Activated CD8-positive, alpha-beta memory T cell treated with anti-CD3 and anti-CD28 coated beads for 4 hours (primary cell): Measurements from ENCODE around the gene GTF2F1.
A peak's percentile ranks its signal among the peaks of the same experiment; 100 is the strongest.
"Not testable (repeated sequence)": the region's sequence is repeated elsewhere in the genome, so short reads cannot be mapped to it uniquely, and the experiment has no call there.

Experiments
- DNase-seq, 2 donors: peaks; one replicate each; pipeline ENCODE4 v3.0.0-alpha.2; 2020; ENCODE audit warnings: low read depth in 2 of 2

GTF2F1 gene

DNA sequence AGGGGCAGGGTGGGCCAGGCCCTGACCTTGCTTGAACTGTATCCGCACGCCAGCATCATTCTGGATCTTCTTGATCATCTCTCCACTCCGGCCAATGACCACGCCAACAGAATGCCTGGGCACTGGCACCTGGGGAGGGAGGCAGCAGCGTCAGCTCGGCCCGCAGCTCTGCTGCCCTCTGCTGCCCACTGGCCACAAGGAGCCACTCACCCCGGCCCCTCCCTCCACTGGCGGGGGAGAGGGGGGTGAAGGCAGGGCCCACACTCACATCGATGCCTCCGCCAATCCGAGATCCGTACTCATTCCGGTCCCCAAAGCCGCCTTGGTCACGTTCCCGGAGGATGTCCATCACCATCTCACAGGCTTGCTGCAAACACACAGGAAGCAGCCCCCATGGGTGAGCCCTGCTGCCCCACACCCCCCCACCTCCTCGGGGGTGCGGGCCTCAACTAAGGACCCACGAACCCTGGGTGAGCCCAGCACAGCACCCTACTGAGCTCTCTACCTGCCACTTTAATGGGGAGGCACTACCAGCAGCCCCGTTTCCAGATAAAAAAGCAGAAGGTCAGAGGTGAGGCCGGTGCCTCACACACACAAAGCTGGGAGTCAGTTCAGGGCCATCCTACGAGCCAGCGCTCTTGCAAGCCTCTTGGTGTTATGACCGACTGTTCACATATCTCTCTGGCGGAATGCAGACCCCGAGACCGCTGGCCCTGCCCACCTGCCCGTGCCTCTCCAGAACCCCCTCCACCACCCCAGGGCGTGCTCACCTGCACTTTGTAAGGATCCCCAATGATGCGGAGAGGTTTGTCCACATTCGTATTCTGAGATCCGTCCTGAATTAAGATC, 25.0 kb upstream of the GTF2F1 start:
- DNase-seq, result no peak

DNA sequence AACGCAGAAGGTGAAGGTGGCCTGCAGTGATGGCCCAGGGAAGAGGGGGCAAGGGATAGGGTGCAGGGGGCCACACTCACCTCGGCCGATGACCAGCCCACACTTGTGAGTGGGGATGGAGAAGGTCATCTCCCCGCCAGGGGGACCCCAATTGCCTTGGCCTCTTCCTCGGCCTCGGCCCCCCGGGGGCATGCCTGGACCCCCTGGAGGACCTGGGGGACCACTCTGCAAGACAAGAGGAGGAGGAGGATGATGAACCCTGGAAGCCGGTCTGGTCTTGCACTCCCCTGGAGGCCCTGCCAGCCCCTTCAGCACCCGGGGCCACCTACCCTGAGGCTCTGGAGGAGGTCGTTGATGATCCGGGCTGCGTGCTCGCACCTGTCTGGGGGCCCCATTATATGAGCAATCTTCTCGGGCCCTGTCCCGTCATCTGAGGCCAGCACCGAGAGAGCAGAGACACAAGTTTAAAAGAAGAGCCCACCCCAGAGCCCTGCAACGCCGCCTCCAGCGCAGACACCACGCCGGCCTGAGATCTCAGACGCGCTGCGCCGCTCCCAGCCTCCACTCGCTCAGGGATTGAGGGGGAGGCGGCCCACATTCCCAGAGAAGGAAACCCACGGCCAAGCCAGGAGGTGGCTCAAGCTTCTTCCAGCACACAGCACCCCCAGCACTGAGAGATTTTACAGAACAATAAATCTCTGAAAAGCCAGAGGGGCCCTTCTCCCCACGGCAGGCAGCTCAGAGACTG, 23.9 kb upstream of the GTF2F1 start:
- no peak for DNase-seq

DNA sequence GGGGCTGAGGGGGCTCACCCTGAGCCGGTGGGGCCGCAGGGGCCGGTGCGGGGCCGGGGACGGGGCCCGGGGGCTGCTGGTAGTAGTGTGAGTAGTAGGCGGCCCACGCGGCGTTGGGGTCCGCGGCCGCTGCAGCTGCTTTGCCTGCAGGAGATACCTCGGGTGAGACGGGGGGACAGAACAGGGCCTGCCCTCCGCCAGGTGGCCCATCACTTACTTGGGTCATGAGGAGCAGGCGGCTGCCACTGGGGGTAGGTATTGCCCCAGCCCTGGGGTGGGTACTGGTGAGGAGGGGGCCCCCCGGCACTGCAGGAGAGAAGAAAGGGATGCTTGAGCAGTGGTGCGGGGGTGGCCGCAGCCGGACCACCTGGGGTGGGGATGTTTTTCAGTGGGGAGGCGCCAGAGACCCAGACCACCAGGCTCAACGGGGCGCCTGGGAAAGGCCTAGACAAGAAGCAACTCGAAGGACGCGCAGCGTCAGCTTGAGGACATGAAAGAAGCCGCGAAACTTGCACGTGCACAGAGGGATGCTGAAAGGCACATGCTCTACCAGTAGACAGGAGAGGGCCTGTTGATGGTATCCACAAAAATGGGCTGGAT, 22.7 kb upstream of the GTF2F1 start:
- DNase-seq, result no peak

DNA sequence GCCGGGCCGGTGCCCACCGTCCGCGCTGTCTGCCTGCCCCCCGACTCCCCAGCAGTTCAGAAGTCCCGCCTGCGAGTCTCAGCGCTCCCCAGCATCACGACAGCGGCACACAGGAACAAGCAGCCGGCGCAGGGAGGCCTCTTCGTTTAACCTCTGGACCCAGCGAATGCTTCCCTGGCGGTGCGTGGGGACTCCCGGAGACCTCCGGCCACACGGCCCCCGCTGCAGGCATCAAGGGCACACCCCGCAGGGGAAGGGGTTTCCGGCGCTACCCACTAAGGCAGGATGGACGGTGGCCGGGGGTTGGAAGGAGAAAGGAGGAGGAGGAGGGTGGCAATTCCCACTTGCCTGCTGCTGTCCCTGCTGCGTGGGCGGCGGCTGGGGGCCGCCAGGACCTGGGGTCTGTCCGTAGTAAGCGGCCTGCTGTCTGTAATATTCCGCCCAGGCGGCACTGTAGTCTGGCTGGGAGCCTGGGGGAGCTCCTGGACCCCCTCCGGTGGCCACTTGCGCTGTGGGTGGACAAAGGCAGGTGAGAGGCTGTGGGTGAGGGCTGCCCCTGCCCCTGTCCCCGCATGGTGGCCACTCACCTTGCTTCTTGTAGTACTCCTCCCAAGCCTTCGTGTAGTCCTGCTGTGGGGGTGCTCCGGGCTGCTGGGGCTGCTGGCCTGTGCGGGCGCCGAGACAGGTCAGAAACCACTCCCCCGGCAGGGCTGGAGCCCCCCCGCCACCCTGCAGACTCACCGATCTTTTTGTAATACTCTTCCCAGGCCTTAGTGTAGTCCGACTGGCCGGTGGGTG, 22.0 kb upstream of the GTF2F1 start:
- DNase-seq, result no peak

DNA sequence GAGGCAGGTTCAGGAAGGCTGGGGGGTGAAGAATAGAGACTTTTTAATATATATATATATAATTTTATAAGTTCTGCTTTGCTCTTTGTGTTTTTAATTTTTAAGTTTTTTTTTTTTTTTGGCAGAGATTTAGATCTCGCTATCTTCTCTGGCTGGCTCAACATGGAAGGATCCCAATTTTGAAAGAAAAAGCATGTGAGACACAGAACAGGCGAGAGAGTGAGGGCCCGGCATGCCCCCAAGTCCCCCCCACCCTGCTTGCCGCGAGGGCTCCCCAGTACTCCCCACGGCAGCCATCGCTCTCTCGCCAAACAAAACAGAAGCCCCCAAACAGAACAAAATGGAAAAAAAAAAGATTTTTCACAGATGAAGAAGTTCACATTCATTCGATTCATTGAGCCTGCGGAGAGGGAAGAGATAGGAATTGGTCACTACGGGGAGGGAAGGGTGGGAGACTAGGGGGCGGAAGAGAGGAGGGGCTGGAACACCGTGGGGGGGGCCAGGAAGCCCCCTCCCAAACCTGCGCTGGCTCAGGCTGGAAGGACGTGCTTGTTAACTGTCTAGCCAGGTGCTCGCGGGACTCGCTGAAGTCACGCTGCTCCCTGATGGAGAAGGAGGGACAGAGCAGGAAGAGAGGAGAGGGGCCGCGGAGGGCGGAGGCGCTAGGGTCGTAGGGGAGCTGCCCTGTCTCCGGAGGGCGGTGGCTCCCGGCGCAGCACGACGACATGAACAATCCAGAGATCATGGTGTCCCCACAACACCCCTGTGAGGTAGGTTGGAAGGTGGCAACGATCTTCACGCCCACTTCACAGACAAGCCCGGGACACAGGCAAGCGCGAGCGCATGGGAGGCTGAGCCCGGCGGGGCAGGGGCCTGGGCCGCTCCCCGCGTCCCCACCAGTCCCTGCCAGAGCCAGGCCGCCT, 21.0 kb upstream of the GTF2F1 start:
- no peak for DNase-seq

DNA sequence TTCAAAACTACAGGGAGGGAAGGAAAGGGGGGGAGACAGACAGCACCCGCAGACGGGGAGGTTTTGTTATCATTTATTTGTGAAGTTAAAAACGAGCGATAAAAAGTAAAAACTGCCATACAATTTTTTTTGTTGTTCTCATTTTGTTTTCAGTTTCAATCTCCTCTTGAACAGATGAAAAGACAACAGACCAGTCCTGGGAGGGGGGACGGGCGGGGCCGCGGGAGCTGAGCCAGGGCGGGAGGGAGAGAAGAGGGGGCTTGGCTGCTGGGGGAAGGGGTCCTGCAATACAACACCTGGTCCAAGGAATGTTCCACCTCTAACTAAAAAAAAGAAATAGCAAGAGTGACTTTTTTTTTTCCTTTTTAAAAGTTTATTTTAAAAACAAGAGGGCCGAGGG, 20.3 kb upstream of the GTF2F1 start:
- DNase-seq, result no peak

DNA sequence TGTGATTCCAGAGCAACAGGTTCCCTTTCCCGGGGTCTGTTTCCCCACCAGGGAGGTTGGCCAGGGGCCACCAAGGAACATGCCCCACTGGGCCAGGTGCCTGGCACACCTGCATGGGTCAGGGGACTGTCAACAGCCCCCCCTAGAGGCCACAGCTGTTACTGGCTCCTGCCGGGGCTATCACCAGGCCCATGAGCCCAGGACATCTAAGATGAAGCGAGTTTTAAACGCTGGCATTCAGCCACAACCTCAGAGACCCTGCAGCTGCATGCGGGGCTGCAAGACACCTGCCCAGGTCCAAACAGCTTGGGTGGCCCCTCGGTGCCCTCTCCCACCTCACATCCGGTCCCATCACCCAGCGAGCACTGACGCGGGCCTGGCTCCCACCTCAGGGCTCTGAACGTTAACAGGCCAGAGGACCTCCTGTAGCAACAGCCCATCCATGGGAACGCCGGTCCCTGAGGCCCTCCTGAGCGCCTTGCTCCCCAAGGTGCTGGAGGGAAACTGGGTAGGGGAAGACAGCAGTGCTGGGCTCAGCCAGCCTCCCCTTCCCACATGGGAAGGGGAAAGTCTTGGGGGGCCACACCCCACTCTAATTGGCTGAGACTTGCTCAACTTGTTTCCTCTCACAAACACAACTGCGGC, 19.6 kb upstream of the GTF2F1 start:
- DNase-seq, result no peak

DNA sequence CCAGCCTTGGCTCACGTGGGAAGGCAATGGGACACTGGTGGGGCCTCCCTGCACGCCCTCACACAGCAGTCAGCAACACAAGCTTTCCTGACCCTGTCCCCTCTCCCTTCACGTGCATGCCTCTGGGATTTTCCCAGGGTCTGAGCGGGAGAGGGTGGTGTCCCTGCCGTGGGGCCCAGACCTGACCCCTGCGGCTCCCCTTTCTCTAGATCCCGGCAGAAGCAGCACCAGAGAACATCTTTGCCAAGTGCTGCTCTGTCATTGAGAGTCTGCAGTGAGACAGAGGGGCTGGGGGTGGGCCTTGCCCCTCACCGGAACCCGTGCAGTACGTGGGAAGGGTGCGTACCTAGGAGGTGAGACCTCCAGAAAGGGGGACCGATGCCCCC, 19.1 kb upstream of the GTF2F1 start:
- DNase-seq, result no peak

DNA sequence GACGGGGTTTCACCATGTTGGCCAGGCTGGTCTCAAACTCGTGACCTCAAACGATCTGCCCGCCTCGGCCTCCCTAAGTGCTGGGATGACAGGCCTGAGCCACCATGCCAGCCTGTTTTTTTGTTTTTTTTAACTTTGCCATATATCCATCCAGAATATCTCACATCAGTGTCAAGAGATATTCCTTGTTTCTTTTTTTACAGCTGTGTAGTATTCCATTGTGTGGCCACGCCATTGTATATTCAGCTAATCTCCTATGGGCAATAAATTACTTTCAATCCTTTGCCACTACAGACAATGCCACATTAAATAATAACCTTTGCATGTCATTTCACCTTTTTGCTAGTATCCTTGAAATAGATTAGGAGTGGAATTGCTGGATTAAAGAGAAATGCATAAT, 16.4 kb upstream of the GTF2F1 start:
- DNase-seq, result no peak

DNA sequence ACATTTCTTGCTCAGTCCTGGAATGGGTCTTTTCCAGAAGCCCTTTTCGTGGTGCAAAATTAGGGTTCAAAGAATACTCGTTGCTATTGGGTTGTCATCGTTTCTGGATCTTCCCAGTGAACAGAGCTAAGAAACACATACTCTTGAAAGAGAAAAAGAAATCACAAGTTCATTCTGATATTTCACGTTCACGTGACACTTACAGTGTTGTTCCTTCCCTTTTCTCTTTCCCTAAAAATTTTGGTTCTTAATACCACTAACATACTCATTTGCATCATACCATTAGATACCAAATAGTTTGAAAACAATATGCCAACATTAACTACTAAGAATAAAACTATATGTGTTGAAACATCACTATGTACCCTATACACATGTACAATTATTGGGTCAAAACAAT, 13.4 kb upstream of the GTF2F1 start:
- no peak for DNase-seq

DNA sequence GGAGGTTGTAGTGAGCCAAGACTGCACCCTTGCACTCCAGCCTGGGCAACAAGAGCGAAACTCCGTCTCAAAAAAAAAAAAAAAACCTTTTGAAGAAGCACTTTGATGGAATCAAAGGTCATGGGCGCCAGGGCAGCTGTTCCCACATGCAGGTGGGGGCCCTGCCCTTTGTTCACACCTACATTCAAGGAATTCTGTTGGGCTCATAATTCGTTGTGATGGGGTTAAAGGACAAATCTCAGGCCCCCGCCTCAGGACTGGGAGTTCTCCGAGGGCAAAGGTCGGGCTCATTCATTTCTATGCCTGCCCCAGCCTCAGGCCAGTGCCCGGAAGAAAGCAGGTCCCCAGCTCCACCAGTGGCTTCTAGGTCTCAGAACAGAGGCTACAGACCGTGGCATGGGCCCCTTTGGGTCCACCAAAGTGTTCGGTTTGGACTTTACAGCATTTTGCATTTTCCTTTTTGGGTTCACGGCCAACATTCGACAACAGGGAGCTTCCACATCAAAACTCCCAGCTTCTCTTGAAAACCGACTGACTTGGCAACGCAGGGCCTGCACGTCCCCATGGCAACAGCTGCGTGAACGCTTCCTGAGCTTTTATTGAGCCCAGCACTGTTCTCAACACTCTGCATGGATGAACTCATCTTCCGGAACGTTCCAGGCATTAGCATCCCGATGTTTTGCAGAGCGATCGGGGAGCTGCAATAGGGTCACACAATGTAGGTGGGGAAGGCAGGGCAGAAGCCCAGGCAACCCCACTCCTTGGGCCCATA, 10.1 kb upstream of the GTF2F1 start:
- DNase-seq, result no peak

DNA sequence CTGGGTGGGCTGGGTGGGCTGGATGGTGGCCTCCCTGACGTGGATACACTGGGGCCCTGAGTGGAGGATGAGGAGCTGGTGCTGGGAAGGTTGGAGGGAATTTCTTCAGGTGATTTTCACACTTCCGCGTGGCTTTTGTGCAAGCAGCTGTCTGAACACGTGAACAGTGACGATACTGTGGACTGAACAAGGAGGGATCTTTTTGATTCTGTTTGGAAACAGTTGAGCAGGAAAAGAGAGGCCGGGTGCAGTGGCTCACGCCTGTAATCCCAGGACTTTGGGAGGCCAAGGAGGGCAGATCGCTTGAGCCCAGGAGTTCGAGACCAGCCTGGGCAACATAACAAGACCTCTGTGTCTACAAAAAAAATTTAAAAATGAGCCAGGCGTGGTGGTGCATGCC, 9.1 kb upstream of the GTF2F1 start:
- DNase-seq, result no peak

DNA sequence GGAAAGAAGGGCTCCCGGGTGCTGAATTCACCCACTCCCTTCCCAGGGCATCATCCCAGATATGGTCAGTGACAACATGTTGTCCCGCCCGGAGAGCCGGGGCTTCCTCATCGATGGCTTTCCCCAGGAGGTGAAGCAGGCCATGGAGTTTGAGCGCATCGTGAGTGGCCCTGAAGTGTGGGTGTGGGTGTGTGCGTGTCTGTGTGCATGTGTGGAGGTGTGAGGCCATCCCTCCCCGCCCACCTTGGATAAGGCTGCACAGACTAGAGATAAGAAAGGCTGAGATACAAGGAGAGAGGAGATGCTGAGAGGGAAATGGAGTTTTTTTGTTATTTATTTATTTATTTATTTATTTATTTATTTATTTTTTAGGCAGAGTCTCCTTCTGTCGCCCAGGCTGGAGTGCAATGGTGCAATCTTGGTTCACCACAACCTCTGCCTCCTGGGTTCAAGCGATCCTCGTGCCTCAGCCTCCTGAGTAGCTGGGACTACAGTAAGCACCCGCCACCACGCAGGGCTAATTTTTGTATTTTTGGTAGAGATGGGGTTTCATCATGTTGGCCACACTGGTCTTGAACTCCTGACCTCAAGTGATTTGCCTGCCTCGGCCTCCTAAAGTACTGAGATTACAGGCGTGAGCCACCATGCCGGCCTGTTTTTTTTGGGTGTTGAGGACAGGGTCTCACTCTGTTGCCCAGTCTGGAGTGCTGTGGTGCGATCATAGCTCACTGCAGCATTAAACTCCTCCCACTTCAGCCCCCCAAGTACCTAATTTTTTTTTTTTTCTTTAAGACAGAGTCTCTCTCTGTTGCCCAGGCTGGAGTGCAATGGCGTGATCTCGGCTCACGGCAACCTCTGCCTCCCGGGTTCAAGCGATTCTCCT, 7.3 kb upstream of the GTF2F1 start:
- DNase-seq, result not testable (repeated sequence)

DNA sequence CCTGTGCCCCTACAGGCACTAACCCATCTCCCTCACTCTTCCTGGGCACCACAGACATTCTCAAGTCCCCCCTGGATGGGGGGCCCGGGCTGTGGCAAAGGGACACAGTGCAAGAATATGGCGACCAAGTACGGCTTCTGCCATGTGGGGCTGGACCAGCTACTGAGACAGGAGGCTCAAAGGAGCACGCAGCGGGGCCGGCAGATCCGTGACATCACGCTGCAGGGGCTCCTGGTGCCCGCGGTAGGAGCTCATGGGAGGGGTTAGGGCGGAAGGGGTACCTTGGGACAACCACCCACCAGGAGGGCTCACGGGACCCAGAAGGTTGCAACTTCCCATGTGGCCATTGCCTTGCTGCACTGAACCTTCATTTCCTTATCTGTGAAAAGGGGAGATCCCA, 3.3 kb upstream of the GTF2F1 start:
- no peak for DNase-seq

DNA sequence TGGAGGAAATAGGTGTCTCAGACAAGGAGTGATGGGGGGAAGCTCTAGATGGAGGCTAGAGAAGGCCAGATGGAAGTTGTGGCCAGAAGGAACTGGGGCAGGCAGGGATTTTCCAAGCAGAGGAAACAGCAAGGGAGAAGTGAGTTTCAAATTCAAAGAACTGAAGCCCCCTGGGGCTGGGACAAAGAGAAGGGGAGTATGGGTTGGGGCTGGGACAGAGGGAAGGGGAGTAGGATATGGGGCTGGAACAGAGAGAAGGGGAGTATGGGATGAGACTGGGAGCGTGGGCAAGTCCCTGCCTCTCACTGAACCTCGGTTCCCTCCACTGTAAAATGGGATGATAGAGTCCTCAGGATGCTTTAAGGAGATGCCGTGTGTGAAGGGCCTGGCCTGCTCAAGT, 1.9 kb upstream of the GTF2F1 start:
- no peak for DNase-seq

DNA sequence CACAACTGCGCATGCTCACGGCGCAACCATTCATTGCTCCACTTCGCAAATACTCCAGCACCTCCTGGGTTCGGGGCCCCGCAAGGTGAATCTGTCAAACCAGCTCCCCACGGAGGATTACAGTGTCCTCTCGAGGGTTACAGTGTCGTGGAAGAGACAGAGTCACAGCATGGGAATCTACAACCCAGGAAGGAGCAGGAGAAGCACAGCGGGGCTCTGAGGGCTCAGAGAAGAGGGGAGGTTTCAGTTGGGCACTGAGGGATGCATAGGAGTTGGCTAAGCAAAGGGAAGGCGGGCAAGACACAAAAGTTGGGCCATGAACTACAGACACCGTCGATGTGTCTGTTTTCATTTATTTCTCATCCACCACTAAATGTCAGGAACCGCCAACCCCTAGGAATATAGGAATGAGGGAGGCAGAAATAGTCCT, 1.0 kb upstream of the GTF2F1 start:
- DNase-seq, result peak in 1 of 2 donors; percentile 56

DNA sequence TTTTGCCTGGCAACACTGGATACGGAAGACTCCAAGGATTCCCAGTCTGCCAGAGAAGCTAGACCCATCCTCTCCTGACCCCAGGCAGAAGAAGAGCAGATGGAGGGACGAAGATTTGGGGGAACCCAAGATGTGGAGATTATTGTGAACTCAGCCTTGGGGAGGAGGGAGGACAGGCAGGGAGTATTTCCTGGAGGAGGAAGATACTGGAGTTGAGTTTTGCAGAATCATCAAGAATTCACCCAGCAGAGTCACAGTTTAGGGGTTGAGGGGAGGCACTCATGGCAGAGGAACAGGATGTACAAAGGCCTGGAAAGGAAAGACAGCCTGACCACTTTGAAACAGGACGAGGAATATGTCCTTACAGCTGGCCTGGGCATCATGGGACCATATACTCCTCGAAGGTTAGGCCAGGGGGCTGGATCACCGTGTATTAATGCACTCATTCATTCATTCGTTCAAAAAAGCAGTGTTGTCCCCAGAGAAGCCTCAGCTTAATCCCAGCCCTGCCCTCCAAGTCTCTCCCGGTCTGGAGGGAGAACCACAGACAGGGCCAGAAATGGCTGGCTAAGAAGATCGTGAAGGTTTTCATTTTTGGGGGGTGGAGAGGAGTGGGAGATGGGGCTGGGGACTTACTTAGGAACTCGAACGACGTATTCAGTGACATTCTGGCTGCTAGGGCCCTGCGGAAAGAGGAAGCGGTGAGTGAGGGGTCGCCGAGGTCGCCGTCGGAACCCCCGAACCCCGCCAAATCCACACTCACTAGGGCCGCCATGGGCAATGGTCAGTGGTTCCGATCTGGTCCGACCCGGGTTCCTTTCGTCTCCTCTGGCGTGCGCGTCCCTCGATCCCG, 517 bp downstream of the GTF2F1 start:
- DNase-seq, result no peak

DNA sequence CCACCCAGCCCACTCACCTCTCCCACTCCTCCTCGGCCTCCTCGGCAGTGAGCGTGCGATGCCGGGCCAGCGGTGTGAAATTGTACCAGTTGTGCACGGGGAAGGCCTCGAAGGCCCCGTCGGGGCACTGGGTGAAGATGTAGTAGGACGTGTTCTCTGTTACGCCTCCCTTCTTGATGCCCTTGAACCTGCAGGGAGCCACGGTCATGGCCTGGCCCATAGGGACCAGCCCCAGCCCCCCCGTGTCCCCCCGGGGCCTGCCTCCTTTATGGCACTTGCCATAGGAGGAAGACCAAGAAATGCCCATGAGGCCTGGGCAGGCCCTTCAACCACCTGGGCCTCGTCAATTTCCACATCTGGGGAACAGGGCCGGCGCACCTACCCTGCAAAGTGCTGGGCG, 5.6 kb downstream of the GTF2F1 start:
- DNase-seq, result no peak
